Daoy (cell line): ENCODE measurements around the gene TUBGCP6. TPM values are rescaled to one million over a fixed set of nuclear protein-coding genes. Genes with fewer than 3 reads are reported as not detected.
A peak's percentile ranks its signal among the peaks of the same experiment; 100 is the strongest.
"Not testable (repeated sequence)": the region's sequence is repeated elsewhere in the genome, so short reads cannot be mapped to it uniquely, and the experiment has no call there.

Experiments
- DNase-seq: peaks from one replicate; pipeline ENCODE4 v3.0.0-alpha.2; 2015; ENCODE audit warnings: low read depth
- total RNA-seq: library from RNA; depleted of rRNA; stranded (reverse); fragments of >200 nt; shearing (Covaris generic); gene quantifications from 2 replicates; pipeline ENCODE4 v1.2.3, GENCODE V29; 2014

TUBGCP6 gene
- total RNA-seq, 1 experiment from 2014 or later, result 17.3 TPM

DNA sequence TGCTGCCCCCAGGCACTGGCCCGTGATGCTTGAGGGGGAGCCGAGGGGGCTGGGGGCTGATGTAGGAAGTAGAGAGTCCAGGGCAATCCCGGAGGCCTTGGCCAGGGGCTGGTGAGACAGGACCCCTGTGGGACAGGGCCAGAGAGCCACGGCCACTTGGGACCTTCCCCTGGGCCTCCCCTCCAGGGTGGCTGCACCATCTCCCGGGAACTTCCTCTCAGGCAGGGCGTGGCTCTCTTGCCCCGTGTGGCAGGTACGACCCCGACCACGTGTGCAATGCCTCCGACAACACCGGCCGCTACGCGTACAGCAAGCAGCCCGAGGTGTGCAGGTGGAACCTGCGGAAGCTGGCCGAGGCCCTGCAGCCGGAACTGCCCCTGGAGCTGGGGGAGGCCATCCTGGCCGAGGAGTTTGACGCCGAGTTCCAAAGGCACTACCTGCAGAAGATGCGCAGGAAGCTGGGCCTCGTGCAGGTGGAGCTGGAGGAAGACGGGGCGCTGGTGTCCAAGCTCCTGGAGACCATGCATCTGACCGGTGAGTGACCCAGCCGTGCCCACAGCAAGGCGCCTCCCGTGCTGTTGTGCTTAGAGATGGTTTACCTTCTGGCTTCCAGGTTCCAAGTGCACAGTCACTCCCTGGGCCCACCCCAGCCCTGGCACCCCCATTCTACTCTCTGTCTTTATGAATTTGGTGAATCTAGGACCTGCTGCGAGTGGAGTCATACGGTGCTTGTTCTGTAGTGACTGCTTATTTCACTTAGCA, 34.3 kb downstream of the TUBGCP6 start:
- DNase-seq, result no peak

GRCh38 chr22:50209893-50210292, 34.9 kb downstream of the TUBGCP6 start:
- DNase-seq, result peak; percentile 68

- DNase-seq, result no peak
These were observed 35.6 kb downstream of the TUBGCP6 start for GRCh38 chr22:50208939-50209892.

GRCh38 chr22:50208430-50208938, 36.3 kb downstream of the TUBGCP6 start:
- no peak for DNase-seq

DNA sequence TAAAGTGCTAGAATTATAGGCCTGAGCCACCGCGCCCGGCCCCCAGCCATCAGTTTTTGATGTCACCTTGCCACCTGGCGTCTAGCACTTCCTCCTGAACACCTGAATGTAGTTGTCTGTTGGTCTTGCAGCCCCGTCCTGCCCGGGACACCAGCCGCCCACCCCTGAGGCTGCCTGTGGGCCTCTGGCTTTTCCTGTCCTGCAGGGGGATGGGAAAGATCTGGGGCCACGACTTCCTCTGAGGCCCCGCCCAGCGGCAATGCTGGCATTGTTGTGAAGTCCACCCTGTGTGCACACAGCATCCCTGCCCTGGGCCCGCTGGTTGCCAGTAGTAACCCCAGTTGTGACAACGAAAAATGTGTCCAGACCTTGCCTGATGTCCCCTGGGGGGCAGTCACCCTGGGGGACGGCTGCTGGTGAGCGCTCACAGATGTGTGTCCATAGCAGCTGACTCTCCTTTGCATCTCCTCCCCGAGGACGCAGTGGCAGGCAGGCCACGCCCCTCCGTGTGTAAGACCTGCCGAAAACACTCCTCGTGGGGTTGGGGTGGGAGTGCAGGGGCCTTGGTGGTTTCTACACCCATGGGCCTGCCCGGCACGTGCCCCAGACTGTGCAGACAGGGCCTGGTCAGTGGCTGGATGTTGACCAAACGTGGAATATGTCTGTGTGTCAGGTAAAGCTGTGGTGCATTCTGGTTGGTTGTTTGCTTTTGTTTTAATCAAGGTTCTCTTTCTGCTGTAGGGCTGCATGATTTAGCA, 37.3 kb downstream of the TUBGCP6 start:
- DNase-seq, result no peak

DNA sequence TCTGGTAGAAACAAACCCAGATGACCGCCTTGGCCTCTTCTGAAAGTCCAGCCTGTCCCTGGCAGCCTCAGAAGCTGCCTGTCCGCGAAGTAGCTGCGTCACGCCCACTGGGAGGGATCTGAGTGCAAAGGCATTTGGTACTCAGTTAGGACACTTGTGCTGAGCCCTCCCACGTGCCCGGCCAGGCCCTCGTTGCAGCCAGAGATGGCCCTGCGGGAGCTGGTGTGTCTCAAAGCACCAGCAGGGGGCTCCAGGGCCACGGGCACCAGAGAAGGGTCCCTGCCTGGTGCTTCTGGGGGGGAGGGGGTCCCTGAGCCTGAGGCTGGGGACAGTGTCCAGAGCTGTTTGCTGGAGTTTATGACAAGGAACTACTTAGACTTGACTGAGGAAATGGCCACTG, 38.2 kb downstream of the TUBGCP6 start:
- DNase-seq, result no peak

GRCh38 chr22:50205781-50206569, 38.8 kb downstream of the TUBGCP6 start:
- DNase-seq, result no peak

DNA sequence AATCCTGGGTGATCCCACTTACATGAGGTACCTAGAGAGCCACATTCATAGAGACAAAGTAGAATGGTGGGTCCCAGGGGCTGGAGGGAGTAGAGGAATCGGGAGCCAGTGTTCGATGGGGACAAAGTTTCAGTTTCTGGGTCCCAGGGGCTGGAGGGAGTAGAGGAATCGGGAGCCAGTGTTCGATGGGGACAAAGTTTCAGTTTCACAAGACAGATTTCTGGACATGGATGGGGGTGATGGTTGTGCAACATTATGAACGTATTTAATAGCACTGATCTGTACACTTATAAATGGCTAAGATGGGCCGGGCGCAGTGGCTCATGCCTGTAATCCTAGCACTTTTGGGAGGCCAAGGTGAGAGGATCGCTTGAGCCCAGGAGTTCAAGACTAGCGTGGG, 39.8 kb downstream of the TUBGCP6 start:
- not testable (repeated sequence) for DNase-seq

DNA sequence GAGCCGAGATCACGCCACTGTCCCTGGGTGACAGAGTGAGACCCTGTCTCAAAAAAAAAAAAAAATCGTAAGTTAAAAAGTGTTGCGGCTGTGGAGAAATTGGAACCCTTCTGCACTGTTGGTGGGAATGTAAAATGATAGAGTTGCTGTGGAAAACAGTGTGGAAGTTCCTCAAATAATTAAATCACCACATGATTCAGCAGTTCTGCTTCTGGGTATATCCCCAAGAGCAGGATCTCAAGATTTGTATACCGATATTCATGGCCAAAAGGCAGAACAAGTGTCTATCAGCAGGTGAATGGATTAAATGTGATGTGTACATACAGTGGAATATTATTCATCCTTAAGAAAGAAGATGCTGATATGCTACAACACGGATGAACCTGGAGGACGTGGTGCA, 40.3 kb downstream of the TUBGCP6 start:
- DNase-seq, result no peak

DNA sequence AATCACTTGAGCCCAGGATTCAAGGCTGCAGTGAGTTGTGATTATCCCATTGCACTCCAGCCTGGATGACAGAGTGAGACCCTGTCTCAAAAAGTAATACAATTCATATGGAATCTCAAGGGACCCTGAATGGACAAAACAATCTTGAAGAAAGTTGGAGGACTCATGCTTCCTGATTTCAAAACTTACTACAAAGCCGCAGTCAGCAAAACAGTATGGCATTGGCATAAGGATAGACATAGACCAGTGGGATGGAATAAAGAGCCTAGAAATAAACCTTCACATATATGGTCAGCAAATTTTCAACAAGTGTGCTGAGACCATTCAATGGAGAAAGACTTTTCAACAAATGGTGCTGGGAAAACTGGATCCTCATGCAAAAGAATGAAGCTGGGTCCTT, 41.5 kb downstream of the TUBGCP6 start:
- no peak for DNase-seq

GRCh38 chr22:50202130-50202666, 42.6 kb downstream of the TUBGCP6 start:
- no peak for DNase-seq

GRCh38 chr22:50201191-50202129, 43.4 kb downstream of the TUBGCP6 start:
- no peak for DNase-seq

DNA sequence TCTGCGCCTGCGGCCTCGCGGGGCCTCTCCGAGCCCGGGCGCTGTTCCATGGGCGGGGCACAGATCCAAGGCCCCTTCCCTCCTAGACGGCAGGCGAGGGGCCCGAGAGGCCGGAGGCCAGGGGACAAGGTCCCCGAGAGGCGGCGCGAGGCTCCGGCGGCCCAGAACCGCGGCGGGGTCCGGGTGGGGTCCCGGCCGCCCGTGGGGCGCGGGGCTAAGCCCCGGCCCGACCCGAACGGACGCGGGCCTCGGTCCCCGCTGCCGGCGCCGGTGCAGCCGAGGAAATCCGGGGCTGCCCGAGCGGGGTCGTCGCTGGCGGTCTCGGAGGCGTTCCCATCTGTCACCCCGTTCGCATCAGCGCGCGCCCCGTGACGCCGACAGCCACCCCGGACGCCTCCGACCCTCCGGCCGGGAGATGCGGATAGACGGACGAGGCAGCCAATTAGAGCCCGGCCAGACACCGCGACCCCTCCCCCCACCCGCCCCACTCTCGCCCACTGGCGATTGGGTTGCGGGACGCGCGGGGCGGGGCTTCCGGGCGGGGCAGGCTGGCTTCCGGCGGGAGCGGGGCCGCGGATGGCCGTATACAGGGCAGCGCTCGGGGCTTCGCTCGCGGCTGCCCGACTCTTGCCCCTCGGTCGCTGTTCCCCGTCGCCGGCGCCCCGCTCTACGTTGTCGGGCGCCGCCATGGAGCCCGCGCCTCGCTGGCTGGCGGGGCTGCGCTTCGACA, 44.2 kb downstream of the TUBGCP6 start, which contains the start of gene SELENOO:
Gene SELENOO, plus strand, starts transcription at position 551 of the 730 bp plus-strand sequence. Its CDS starts 26 bp downstream, at position 577.
- peak; percentile 89 for DNase-seq

GRCh38 chr22:50199829-50200460, 44.9 kb downstream of the TUBGCP6 start:
- DNase-seq, result no peak

DNA sequence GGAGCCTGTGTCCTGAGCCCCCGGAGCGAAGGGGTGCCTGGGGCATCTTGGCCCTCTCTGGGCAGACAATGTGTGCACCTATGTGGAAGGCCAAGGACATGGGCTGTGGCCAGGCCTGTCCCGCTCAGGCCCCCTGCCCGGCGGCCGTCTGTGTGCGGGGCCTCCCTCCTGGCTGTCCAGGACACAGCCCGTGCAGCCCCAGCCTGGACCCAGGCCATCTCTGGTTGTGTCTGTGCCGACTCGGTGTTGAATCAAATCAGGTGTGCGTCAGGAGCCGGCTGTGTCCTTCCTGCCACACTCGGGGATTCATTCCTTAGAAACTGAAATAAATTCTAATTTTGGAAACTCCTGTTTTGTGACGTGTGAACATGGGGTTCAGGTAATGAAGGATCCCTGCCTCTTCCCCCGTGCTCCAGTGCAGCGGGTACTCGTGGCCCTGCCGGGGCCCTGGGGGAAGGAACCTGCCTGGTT, 45.5 kb downstream of the TUBGCP6 start:
- no peak for DNase-seq

- no peak for DNase-seq
These were observed 46.2 kb downstream of the TUBGCP6 start for GRCh38 chr22:50198624-50199017.

- no peak for DNase-seq
These were observed 46.8 kb downstream of the TUBGCP6 start for GRCh38 chr22:50197856-50198623.
